Measurements from ENCODE around the gene YIPF5. TPM values are rescaled to one million over a fixed set of nuclear protein-coding genes. Genes with fewer than 3 reads are reported as not detected.
A peak's percentile ranks its signal among the peaks of the same experiment; 100 is the strongest.

YIPF5 gene
- total RNA-seq, 1 donor from 2014 or later = 28.0 TPM

DNA sequence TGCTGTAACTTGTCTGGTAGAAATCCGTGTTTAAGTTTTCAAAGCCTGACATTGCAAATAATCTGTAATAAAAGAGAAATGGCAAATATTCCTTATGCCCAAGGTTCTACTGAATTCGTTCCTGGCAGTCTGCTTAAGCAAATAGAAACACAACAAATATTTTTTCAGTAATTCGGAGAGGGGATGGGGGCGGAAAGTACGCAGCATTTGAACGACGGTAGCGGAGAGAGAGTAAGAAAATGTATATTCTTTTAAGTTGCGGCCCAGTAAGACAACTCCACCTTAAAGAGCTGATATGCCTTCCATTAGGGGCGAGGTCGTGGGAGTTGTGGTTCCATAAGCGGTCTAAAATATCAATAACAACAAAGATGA is 569 bp downstream of the YIPF5 start:
- no peak for ATAC-seq (ENCODE audit: low read depth)
- Mint-ChIP-seq H3K36me3 (ENCODE audit: low read depth) (peaks cover 43% of the 10 kb centered on the region), H3K27me3 (peaks cover 2% of the 10 kb centered on the region), H3K9me3 (no peaks in the 10 kb centered on the region), H3K4me1 (peaks cover 29% of the 10 kb centered on the region), H3K4me3 (peak overlapping the region; percentile 90), H3K27ac (peak overlapping the region; percentile 90)
- intact Hi-C loops (cut with micrococcal nuclease) = loop anchor here (1.0 to 10.0 kb wide), 5 partner anchors 17 to 1945 kb away; partner anchors contain the start of gene ARHGAP26
- no peak for DNase-seq
- ChIA-PET POLR2A (interaction anchor here (1.0 to 3.3 kb wide), 5 partner anchors 17 to 1166 kb away, joined by 3 to 38 read pairs (median 6); partner anchors contain the start of gene NR3C1), CTCF (interaction anchor here (1.2 to 4.9 kb wide), 3 partner anchors 14 to 28 kb away, joined by 4 to 32 read pairs (median 4); no protein-coding TSS in a partner anchor)
- no peak for TF ChIP-seq CTCF (IDR thresholded peaks at IDR 0.05)

DNA sequence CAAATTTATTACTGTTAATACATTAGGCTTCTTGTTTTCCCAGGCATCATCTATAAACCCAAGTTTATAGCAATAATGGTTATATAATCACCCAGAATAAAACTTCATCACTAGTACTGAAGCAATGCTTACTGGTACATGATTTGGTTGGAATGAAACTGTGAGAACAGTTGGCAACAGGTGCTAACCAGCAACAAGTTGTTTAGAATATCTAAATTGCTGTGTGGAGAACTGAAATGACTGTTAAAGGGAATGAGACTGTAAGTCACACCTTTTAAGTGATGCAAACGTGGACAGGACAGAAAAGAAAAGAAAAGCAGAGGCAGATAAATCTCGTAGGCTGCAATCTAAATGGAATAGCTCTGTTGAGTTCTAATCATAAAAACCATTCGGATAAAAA is 2.5 kb downstream of the YIPF5 start:
- Mint-ChIP-seq H3K4me3 (no peak overlapping the region), H3K4me1 (peaks cover 29% of the 10 kb centered on the region), H3K27ac (no peak overlapping the region), H3K36me3 (ENCODE audit: low read depth) (peaks cover 54% of the 10 kb centered on the region), H3K27me3 (no peaks in the 10 kb centered on the region), H3K9me3 (no peaks in the 10 kb centered on the region)
- CTCF ChIA-PET = no interaction called here
- no peak for DNase-seq
- TF ChIP-seq CTCF (IDR thresholded peaks at IDR 0.05) = no peak
- POLR2A ChIA-PET = no interaction called here
- intact Hi-C loops (cut with micrococcal nuclease) = no loop called here
- ATAC-seq (ENCODE audit: low read depth) = no peak

- CTCF ChIA-PET = no interaction called here
- intact Hi-C loops (cut with micrococcal nuclease) = no loop called here
Measured at GRCh38 chr5:144166696-144167095, 3.8 kb downstream of the YIPF5 start.

GRCh38 chr5:144162686-144163085 is 7.8 kb downstream of the YIPF5 start:
- CTCF ChIA-PET = no interaction called here
- POLR2A ChIA-PET = no interaction called here
- DNase-seq (no peak), ATAC-seq (ENCODE audit: low read depth) (no peak)
- no peak for TF ChIP-seq CTCF (IDR thresholded peaks at IDR 0.05)
- Mint-ChIP-seq H3K4me3 (no peak overlapping the region), H3K4me1 (no peaks in the 10 kb centered on the region), H3K9me3 (no peaks in the 10 kb centered on the region), H3K27me3 (no peaks in the 10 kb centered on the region), H3K36me3 (ENCODE audit: low read depth) (peaks cover 67% of the 10 kb centered on the region), H3K27ac (no peak overlapping the region)
- intact Hi-C loops (cut with micrococcal nuclease) = no loop called here

More at GRCh38 chr5:144166696-144167095, 3.8 kb downstream of the YIPF5 start:
- no peak for ATAC-seq (ENCODE audit: low read depth)
- TF ChIP-seq CTCF (IDR thresholded peaks at IDR 0.05) = no peak
- POLR2A ChIA-PET = no interaction called here
- no peaks in the 10 kb centered on the region for H3K9me3 Mint-ChIP-seq
- H3K4me3 Mint-ChIP-seq = no peak overlapping the region
- DNase-seq = no peak
- H3K27me3 Mint-ChIP-seq = no peaks in the 10 kb centered on the region
- peaks cover 67% of the 10 kb centered on the region for H3K36me3 Mint-ChIP-seq (ENCODE audit: low read depth)
- H3K4me1 Mint-ChIP-seq = peaks cover 29% of the 10 kb centered on the region
- no peak overlapping the region for H3K27ac Mint-ChIP-seq

DNA sequence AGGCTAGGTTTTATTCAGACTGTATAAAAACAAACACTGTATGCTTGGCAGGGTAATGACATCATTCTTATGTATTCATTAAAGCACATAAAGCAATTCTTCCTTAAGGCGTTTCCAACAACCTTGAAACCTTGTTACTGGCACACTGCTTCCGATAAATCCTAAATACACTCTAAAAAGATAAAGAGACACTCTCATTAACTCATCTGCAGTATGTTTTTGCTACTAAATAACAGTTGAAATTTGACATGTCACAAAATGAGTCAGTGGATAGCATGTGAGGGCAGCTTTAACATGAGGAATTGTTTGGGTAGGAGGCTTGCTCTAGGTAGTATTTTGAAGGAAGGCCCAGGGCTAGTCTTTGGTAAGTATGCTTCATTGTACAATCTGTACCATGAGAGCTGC is 13.7 kb downstream of the YIPF5 start:
- TF ChIP-seq CTCF (IDR thresholded peaks at IDR 0.05) = no peak
- no peak for DNase-seq
- H3K36me3 Mint-ChIP-seq (ENCODE audit: low read depth) = peaks cover 24% of the 10 kb centered on the region
- H3K4me3 Mint-ChIP-seq = no peak overlapping the region
- no peaks in the 10 kb centered on the region for H3K27me3 Mint-ChIP-seq
- ATAC-seq (ENCODE audit: low read depth) = no peak
- intact Hi-C loops (cut with micrococcal nuclease) = no loop called here
- POLR2A ChIA-PET = interaction anchor here (1.0 kb wide), 1 partner anchor 32 kb away, joined by 3 read pairs; no protein-coding TSS in a partner anchor
- H3K9me3 Mint-ChIP-seq = no peaks in the 10 kb centered on the region
- CTCF ChIA-PET = no interaction called here
- no peaks in the 10 kb centered on the region for H3K4me1 Mint-ChIP-seq
- no peak overlapping the region for H3K27ac Mint-ChIP-seq

All from activated B cell treated with CpG ODN at 0.5 μM for 24 hours (primary cell).